ENCODE data around the gene COBL.

Gene COBL

DNA sequence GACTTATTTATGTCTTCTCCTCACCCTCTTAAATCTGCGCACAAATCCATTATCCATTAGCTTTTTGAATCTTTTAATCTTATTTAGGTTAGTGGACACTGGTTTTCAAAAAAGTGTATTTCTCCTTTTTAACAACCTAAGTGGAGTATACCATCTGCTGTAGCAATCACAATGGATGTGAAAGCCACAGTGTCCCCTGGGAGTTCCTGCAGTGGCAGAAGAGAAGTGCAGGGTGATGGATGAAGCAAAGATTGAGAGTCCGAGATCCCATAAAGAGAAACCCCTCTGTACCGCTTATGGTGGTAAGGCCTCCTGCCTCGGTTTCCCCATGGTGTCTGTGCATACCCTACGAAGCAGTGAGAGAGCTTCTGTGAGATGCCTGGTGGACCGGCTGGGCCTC is 236.4 kb downstream of the COBL start:
- TF ChIP-seq, protein P1, sequence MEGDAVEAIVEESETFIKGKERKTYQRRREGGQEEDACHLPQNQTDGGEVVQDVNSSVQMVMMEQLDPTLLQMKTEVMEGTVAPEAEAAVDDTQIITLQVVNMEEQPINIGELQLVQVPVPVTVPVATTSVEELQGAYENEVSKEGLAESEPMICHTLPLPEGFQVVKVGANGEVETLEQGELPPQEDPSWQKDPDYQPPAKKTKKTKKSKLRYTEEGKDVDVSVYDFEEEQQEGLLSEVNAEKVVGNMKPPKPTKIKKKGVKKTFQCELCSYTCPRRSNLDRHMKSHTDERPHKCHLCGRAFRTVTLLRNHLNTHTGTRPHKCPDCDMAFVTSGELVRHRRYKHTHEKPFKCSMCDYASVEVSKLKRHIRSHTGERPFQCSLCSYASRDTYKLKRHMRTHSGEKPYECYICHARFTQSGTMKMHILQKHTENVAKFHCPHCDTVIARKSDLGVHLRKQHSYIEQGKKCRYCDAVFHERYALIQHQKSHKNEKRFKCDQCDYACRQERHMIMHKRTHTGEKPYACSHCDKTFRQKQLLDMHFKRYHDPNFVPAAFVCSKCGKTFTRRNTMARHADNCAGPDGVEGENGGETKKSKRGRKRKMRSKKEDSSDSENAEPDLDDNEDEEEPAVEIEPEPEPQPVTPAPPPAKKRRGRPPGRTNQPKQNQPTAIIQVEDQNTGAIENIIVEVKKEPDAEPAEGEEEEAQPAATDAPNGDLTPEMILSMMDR (IDR thresholded peaks at IDR 0.05; ENCODE audit: low read depth, low read length, missing control alignments) = no peak
- H3K4me3 ChIP-seq (replicated peaks; ENCODE audit: low read depth, low read length) = no peak overlapping the region
- DNase-seq (ENCODE audit: extremely low read depth, low read depth) = no peak

DNA sequence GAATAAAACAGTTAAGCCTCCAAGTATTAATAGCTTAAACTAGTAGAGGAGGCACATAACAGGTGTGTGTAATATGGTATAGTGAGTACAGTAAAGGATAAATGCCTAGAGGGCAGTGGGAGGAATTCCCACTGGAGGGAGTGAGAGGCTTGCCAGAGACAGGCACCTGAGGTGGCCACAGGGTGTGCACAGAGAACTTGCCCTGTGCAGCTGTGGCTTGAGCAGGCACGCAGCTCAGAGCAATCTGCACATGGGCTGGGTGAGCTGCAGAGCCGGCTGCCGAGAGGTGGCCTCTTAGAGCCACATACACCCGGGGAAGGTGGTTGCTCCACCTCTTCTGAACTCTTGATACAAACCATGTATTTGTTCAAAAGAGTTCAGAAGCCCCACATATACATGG is 237.1 kb downstream of the COBL start:
- TF ChIP-seq, protein P1 (IDR thresholded peaks at IDR 0.05; ENCODE audit: low read depth, low read length, missing control alignments) = no peak
- H3K4me3 ChIP-seq (replicated peaks; ENCODE audit: low read depth, low read length) = no peak overlapping the region
- DNase-seq (ENCODE audit: extremely low read depth, low read depth) = no peak

DNA sequence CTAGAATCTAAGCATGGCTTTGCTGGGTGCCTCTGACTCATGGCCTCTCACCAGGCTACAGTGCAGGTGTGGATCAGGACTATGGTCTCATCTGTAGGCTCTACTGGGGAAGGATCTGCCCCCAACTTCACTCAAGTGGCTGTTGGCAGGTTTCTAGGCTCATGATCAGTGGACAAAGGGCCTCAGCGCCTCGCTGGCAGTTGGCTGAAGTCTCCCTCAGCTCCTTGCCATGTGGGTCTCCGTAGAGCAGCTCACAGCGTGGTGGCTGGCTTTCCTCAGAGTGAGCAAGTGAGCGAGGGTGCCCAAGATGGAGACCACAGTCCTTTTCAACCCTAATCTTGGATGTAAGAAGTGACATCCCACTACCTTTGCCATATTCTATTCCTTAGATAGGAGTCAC is 238.0 kb downstream of the COBL start:
- TF ChIP-seq, protein P1 (IDR thresholded peaks at IDR 0.05; ENCODE audit: low read depth, low read length, missing control alignments) = no peak
- DNase-seq (ENCODE audit: extremely low read depth, low read depth) = no peak

DNA sequence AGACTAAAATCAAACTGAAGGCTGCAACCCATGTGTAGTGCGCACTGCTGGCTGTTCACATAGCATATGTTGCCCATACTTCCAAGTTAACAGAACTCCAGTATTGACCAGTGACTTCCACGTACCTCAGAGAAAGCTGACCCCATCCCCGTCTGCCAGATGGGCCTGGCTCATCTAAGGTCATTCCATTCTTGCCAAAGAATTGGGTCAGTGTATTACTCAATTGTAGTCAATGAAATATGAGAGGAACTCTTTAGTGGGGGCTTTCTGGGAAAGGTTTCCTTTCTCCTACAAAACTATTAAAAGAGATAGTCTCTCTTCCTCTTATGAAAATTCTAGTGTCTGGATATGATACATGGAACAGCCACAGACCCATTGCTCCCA is 238.6 kb downstream of the COBL start:
- no peak overlapping the region for H3K4me3 ChIP-seq (replicated peaks; ENCODE audit: low read depth, low read length)
- no peak for DNase-seq (ENCODE audit: extremely low read depth, low read depth)
- TF ChIP-seq, protein P1 (IDR thresholded peaks at IDR 0.05; ENCODE audit: low read depth, low read length, missing control alignments) = no peak

More for the DNA sequence above, 238.0 kb downstream of the COBL start:
- H3K4me3 ChIP-seq (replicated peaks; ENCODE audit: low read depth, low read length) = no peak overlapping the region

DNA sequence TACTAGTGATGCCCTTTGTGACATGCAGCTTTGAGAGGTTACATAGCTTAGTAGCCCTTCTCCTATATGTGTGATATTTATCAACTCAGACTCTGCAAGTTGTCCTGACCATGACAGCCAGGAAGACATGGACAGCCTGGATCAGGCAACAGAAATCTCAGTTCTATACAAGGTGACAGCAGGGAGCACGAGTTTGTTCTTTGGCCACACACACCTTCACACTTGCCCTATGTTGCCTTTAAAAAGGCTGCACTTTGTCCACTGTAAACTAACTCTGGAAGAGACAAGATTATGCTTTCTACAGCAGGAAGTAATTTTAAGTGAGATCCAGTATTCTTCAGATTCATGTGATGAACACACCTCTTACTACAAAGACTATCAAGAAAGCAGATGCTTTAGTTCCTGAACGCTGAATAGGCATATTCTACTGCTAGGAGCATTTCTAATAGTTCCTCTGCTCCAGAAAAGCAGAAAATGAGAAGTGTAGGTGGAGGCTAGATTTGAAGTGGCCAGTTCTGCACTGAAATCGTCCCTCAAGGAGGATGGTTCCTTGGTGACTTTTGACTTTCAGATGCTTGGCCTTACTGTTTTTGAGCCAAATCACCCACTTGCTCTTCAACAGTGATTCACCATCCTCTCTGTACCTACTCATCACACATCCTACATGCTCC is 239.2 kb downstream of the COBL start:
- TF ChIP-seq, protein P1 (IDR thresholded peaks at IDR 0.05; ENCODE audit: low read depth, low read length, missing control alignments) = no peak
- no peak overlapping the region for H3K4me3 ChIP-seq (replicated peaks; ENCODE audit: low read depth, low read length)
- no peak for DNase-seq (ENCODE audit: extremely low read depth, low read depth)

DNA sequence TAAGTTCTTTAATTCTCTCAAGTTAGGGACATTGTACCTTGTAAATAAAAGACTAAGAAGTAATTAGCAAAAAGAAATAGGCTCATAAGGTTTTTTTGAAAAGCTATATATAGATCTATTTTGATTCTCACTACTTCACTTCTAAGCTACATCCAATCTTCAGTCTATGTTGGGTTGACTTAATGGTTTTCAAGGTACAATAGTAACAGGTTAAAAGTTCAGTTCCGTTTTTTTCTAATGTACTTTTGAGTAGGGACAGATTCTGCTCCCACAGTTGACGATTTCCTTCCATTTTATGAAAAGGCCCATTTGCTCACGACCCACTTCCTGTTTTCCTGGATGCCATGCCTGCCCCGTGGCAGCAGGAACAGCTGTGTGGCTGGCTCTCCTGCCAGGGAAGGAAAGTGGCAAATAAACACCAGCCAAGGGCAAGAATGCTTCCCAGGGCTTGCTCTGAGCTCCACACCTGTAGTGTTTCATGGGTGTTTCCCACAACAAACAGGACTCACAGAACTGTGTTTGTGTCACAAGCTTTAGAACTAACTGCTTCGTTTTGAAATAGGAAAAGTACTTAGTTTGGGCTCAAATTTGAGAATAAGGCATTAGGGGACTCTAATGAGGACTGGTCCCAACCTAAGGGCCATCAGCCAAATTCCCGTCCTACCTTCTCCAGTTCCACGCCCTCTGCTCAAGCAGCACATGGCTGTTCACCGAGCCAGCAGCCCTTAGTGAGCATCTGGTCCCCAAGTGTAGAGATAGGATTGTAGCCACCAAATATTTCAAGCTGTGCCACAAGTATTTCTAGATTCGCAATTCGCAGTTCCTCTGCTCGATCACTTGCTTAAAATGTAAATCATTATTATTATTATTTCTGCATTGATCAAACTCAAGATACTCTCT is 240.7 kb downstream of the COBL start:
- no peak overlapping the region for H3K4me3 ChIP-seq (replicated peaks; ENCODE audit: low read depth, low read length)
- DNase-seq (ENCODE audit: extremely low read depth, low read depth) = no peak
- TF ChIP-seq, protein P1 (IDR thresholded peaks at IDR 0.05; ENCODE audit: low read depth, low read length, missing control alignments) = no peak

Data from HFF-Myc (cell line).